ENCODE data around the gene FRMD5. TPM values are rescaled to one million over a fixed set of nuclear protein-coding genes. Genes with fewer than 3 reads are reported as not detected.

The FRMD5 gene
- total RNA-seq, 4 donors from 2014 or later, result 0.40 to 1.5 (median 1.1) TPM; not detected in 1

GRCh38 chr15:43913941-43914340 lies 281.1 kb downstream of the FRMD5 start:
- WGBS, 2 donors (ENCODE audit: low coverage in 1 of 2), result 80 to 84% methylated on average over 1 of the region's 1 CpG
- in situ Hi-C loops (cut with MboI; ENCODE audit: low pct_ligation_motif_present in 1 of 4, low pct_unique_long_range_greater_than_20kb in 1 of 4, low sequenced_read_pairs in 3 of 4) (loop anchor here in 2 of 4 donors (25.0 kb wide), 1 partner anchor 298 kb away; no protein-coding TSS in a partner anchor), intact Hi-C loops (cut with DNase I; ENCODE audit: low total_unique reads) (no loop called here)
- Histone ChIP-seq H3K4me3 (no peak overlapping the region), H3K36me3 (no peaks in the 10 kb centered on the region), H3K9me3 (no peaks in the 10 kb centered on the region), H3K4me1 (no peaks in the 10 kb centered on the region), H3K27me3 (no peaks in the 10 kb centered on the region), H3K27ac (no peak overlapping the region)
- no peak for TF ChIP-seq EP300 (IDR thresholded peaks at IDR 0.05; ENCODE audit: low read depth)
- no peak for TF ChIP-seq POLR2AphosphoS5 (IDR thresholded peaks at IDR 0.05)
- TF ChIP-seq CTCF (IDR thresholded peaks at IDR 0.05), result no peak
- TF ChIP-seq POLR2A (IDR thresholded peaks at IDR 0.05), result no peak
- no peak for DNase-seq

GRCh38 chr15:43913026-43913780 lies 281.9 kb downstream of the FRMD5 start:
- TF ChIP-seq EP300 (IDR thresholded peaks at IDR 0.05; ENCODE audit: low read depth) (no peak), POLR2A (IDR thresholded peaks at IDR 0.05) (no peak), CTCF (IDR thresholded peaks at IDR 0.05) (no peak), POLR2AphosphoS5 (IDR thresholded peaks at IDR 0.05) (no peak)
- Histone ChIP-seq H3K27me3 (no peaks in the 10 kb centered on the region), H3K4me3 (no peak overlapping the region), H3K36me3 (no peaks in the 10 kb centered on the region), H3K27ac (no peak overlapping the region), H3K9me3 (no peaks in the 10 kb centered on the region), H3K4me1 (no peaks in the 10 kb centered on the region)
- in situ Hi-C loops (cut with MboI; ENCODE audit: low pct_ligation_motif_present in 1 of 4, low pct_unique_long_range_greater_than_20kb in 1 of 4, low sequenced_read_pairs in 3 of 4) (loop anchor here in 2 of 4 donors (25.0 kb wide), 1 partner anchor 299 kb away; no protein-coding TSS in a partner anchor), intact Hi-C loops (cut with DNase I; ENCODE audit: low total_unique reads) (no loop called here)
- 29 to 38% methylated on average over 1 of the region's 1 CpG for WGBS, 2 donors (ENCODE audit: low coverage in 1 of 2)
- no peak for DNase-seq

GRCh38 chr15:43912208-43912607 lies 282.9 kb downstream of the FRMD5 start:
- H3K27ac ChIP-seq, result no peak overlapping the region
- WGBS, 2 donors (ENCODE audit: low coverage in 1 of 2), result 89 to 95% methylated on average over 5 to 6 of the region's 6 CpGs

More at GRCh38 chr15:43912208-43912607, 282.9 kb downstream of the FRMD5 start:
- no peak for TF ChIP-seq POLR2A (IDR thresholded peaks at IDR 0.05)
- TF ChIP-seq POLR2AphosphoS5 (IDR thresholded peaks at IDR 0.05), result no peak
- no peak for TF ChIP-seq CTCF (IDR thresholded peaks at IDR 0.05)
- no peak for TF ChIP-seq EP300 (IDR thresholded peaks at IDR 0.05; ENCODE audit: low read depth)
- Histone ChIP-seq H3K9me3 (no peaks in the 10 kb centered on the region), H3K36me3 (no peaks in the 10 kb centered on the region), H3K4me3 (no peak overlapping the region), H3K27me3 (no peaks in the 10 kb centered on the region), H3K4me1 (no peaks in the 10 kb centered on the region)
- in situ Hi-C loops (cut with MboI; ENCODE audit: low pct_ligation_motif_present in 1 of 4, low pct_unique_long_range_greater_than_20kb in 1 of 4, low sequenced_read_pairs in 3 of 4), result loop anchor here in 2 of 4 donors (25.0 kb wide), 1 partner anchor 300 kb away; no protein-coding TSS in a partner anchor
- DNase-seq, result no peak
- intact Hi-C loops (cut with DNase I; ENCODE audit: low total_unique reads), result no loop called here
